Testis (tissue), 2 donors: ENCODE data around the gene PAPSS2.

ENCODE experiments used
- CTCF ChIP-seq, 3 experiments: fragments of 450-650 bp in 2 of 3; fragments of 200-600 bp in 1 of 3; sonication (generic) in 1 of 3; IDR thresholded peaks; one replicate each; pipeline ENCODE4 v1.5.1; 2016 to 2019; ENCODE audit warnings: antibody characterized with exemption in 3 of 3, mild to moderate bottlenecking in 2 of 3, moderate library complexity in 1 of 3
- POLR2A ChIP-seq: fragments of 450-650 bp; IDR thresholded peaks from one replicate; pipeline ENCODE4 v1.6.1; 2017; ENCODE audit warnings: antibody characterized with exemption, mild to moderate bottlenecking, moderate library complexity

DNA sequence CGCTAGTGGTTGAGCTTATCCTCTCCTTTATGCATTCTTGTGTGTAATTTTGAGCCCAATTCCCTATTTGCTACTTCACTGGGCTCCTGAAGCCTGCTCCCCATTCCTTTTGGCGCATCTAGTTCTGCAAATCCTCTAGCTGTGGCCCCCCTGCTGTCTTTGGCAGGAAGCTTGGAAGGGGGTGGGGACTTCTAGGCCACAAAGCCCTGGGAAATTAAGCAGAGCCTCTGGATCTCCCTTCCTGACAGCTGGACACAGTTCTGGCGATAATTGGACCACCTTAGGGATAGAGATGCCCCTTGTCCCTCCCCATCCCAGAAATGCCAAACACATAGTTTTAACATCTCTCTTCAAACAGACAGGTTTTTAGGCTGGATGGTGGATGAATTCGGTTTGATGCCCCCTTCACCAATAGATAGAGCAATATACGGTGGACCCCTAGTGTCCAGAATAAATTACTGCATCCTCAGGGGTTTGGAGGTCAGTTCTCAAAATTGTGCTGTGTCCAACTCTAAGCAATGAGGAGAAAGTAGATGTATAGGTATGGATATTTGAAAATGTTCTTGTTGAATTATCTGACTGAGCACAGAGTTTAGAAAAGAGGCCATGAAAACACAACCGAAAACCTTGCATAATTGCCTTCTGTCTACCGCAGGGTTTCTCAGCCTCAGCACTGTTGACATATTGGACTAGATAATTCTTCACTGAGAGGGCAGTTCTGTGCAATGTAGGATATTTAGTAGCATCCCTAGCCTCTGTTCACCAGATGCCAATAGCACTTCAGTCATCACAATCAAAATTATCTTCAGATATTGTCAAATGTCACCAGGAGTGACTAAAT lies 75.5 kb downstream of the PAPSS2 start:
- TF ChIP-seq CTCF (IDR thresholded peaks at IDR 0.05) (peak; percentile 72 to 85 (median 78)), POLR2A (no peak)
